Measurements from ENCODE around the gene HNF4A. TPM values are rescaled to one million over a fixed set of nuclear protein-coding genes. Genes with fewer than 3 reads are reported as not detected.

Gene HNF4A
- total and polyA plus RNA-seq, 2 of the 4 experiments (the other 2 are of a cell fraction): not detected

DNA sequence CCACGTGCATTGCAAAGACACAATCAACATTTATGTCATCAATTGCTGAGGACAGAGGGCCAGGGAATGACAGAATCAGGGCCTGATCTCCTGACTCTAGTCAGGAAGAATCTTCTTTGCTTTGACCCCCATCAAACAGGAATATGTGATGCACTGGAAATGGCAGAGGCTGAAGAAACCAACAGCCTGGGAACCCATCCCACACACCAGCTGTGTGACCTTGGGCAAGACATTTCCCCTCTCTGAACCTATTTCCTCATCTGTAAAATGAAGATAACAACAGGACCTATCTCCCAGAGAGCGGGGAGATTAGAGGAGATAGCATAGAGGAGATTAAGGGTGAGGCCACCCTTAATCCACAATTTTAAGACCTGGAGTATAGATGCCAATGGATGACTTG is 1.5 kb downstream of the HNF4A start:
- no peak overlapping the region for H2AK5ac ChIP-seq (ENCODE audit: low read depth, low read length)
- peaks cover 30% of the 10 kb centered on the region for H3K27me3 ChIP-seq (ENCODE audit: control insufficient read depth, insufficient read depth, low read length)
- H3K56ac ChIP-seq (ENCODE audit: extremely low read depth, insufficient read depth, low read length): no peak overlapping the region
- H4K8ac ChIP-seq (ENCODE audit: low read depth in 2 of 2, low read length in 2 of 2): no peak overlapping the region
- in situ Hi-C loops (cut with MboI; ENCODE audit: low sequenced_read_pairs) (no loop called here), dilution Hi-C loops (cut with HindIII; ENCODE audit: low sequenced_read_pairs, unreplicated experiment) (no loop called here), intact Hi-C loops (cut with micrococcal nuclease) (no loop called here)
- H3K27ac ChIP-seq (ENCODE audit: insufficient read depth, low read length): no peak overlapping the region
- H3K9ac ChIP-seq (ENCODE audit: low read depth, low read length): no peak overlapping the region
- H3K18ac ChIP-seq (ENCODE audit: low read depth, low read length): no peak overlapping the region
- no CpG with 5 or more reads among the region's 2 CpGs for WGBS, 2 experiments (ENCODE audit: extremely low coverage in 2 of 2, insufficient read length in 1 of 2)
- H3K4ac ChIP-seq (ENCODE audit: low read depth, low read length): no peak overlapping the region
- no peak overlapping the region for H2BK15ac ChIP-seq (ENCODE audit: low read depth, low read length)
- ATAC-seq (ENCODE audit: low read depth) (no peak), DNase-seq (no peak)
- no peak overlapping the region for H2AFZ ChIP-seq (replicated peaks; ENCODE audit: low read length, poor library complexity)
- no peak overlapping the region for H2BK120ac ChIP-seq (ENCODE audit: low read depth, low read length)
- H4K91ac ChIP-seq (ENCODE audit: insufficient read depth, low read depth, low read length): no peak overlapping the region
- no peak overlapping the region for H3K4me3 ChIP-seq (ENCODE audit: insufficient read depth, low read depth, low read length)
- ChIA-PET POLR2A (ENCODE audit: unreplicated experiment) (no interaction called here), CTCF (no interaction called here)
- no peaks in the 10 kb centered on the region for H4K20me1 ChIP-seq (ENCODE audit: insufficient read depth, low read length)
- no peak overlapping the region for H2AK9ac ChIP-seq (replicated peaks; ENCODE audit: low read depth, low read length, poor library complexity)
- no peaks in the 10 kb centered on the region for H3K9me3 ChIP-seq (ENCODE audit: control insufficient read depth, insufficient read depth, low read length)
- H3K79me1 ChIP-seq (ENCODE audit: low read depth in 1 of 2, low read length in 2 of 2): no peaks in the 10 kb centered on the region
- no peak overlapping the region for H4K5ac ChIP-seq (ENCODE audit: low read depth, low read length)
- no peaks in the 10 kb centered on the region for H3K36me3 ChIP-seq (ENCODE audit: control insufficient read depth, insufficient read depth, low read length)
- no peak overlapping the region for H3K4me2 ChIP-seq (ENCODE audit: low read depth, low read length)
- no peaks in the 10 kb centered on the region for H3K9me1 ChIP-seq (ENCODE audit: insufficient read depth, low read length)
- no TSS peak for BruUV-seq (replicated peaks)
- H2BK20ac ChIP-seq (ENCODE audit: low read depth, low read length): no peak overlapping the region
- TF ChIP-seq BHLHE40 (IDR thresholded peaks at IDR 0.05; ENCODE audit: low read depth, low read length) (no peak), MAZ (IDR thresholded peaks at IDR 0.05; ENCODE audit: borderline replicate concordance, low read depth, low read length) (no peak), NFE2L2 (IDR thresholded peaks at IDR 0.05; ENCODE audit: low read depth, low read length) (no peak), FOS (IDR thresholded peaks at IDR 0.05; ENCODE audit: low read depth, low read length) (no peak), POLR2A (IDR thresholded peaks at IDR 0.05; ENCODE audit: low read depth, low read length) (no peak), MXI1 (IDR thresholded peaks at IDR 0.05; ENCODE audit: borderline replicate concordance, low read depth, low read length) (no peak), CEBPB (IDR thresholded peaks at IDR 0.05; ENCODE audit: low read depth, low read length) (no peak), MAFK (IDR thresholded peaks at IDR 0.05; ENCODE audit: low read depth, low read length) (no peak), RFX5 (IDR thresholded peaks at IDR 0.05; ENCODE audit: low read depth, low read length) (no peak), RAD21 (IDR thresholded peaks at IDR 0.05; ENCODE audit: low read length) (no peak), SMC3 (IDR thresholded peaks at IDR 0.05; ENCODE audit: low read depth, low read length) (no peak), CHD1 (IDR thresholded peaks at IDR 0.05; ENCODE audit: low read depth, low read length) (no peak), RCOR1 (IDR thresholded peaks at IDR 0.05; ENCODE audit: insufficient replicate concordance, low read length) (no peak)
- TF ChIP-seq, protein P1, sequence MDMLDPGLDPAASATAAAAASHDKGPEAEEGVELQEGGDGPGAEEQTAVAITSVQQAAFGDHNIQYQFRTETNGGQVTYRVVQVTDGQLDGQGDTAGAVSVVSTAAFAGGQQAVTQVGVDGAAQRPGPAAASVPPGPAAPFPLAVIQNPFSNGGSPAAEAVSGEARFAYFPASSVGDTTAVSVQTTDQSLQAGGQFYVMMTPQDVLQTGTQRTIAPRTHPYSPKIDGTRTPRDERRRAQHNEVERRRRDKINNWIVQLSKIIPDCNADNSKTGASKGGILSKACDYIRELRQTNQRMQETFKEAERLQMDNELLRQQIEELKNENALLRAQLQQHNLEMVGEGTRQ (IDR thresholded peaks at IDR 0.05; ENCODE audit: low read depth, low read length): no peak
- TF ChIP-seq, protein P2, sequence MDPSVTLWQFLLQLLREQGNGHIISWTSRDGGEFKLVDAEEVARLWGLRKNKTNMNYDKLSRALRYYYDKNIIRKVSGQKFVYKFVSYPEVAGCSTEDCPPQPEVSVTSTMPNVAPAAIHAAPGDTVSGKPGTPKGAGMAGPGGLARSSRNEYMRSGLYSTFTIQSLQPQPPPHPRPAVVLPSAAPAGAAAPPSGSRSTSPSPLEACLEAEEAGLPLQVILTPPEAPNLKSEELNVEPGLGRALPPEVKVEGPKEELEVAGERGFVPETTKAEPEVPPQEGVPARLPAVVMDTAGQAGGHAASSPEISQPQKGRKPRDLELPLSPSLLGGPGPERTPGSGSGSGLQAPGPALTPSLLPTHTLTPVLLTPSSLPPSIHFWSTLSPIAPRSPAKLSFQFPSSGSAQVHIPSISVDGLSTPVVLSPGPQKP (IDR thresholded peaks at IDR 0.05; ENCODE audit: borderline replicate concordance, low read depth, low read length): no peak
- TF ChIP-seq, protein P3, sequence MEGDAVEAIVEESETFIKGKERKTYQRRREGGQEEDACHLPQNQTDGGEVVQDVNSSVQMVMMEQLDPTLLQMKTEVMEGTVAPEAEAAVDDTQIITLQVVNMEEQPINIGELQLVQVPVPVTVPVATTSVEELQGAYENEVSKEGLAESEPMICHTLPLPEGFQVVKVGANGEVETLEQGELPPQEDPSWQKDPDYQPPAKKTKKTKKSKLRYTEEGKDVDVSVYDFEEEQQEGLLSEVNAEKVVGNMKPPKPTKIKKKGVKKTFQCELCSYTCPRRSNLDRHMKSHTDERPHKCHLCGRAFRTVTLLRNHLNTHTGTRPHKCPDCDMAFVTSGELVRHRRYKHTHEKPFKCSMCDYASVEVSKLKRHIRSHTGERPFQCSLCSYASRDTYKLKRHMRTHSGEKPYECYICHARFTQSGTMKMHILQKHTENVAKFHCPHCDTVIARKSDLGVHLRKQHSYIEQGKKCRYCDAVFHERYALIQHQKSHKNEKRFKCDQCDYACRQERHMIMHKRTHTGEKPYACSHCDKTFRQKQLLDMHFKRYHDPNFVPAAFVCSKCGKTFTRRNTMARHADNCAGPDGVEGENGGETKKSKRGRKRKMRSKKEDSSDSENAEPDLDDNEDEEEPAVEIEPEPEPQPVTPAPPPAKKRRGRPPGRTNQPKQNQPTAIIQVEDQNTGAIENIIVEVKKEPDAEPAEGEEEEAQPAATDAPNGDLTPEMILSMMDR (conservative IDR thresholded peaks at IDR 0.05; ENCODE audit: low read depth, low read length): no peak
- H3K23ac ChIP-seq (ENCODE audit: low read depth, low read length): no peak overlapping the region
- H3K14ac ChIP-seq (replicated peaks; ENCODE audit: low read depth, low read length): no peak overlapping the region
- no peak overlapping the region for H2BK5ac ChIP-seq (ENCODE audit: low read depth, low read length, poor library complexity, severe bottlenecking)
- no peaks in the 10 kb centered on the region for H3K4me1 ChIP-seq (ENCODE audit: control insufficient read depth, insufficient read depth, low read length)
